Spleen (tissue), 11 donors: Measurements from ENCODE around the gene AKAP10. TPM values are rescaled to one million over a fixed set of nuclear protein-coding genes. Genes with fewer than 3 reads are reported as not detected.

ENCODE experiments used
- DNase-seq: peaks from one replicate; pipeline ENCODE4 v3.0.0-alpha.2; 2020
- H3K27ac ChIP-seq, 8 donors: fragments of 200-600 bp; sonication (generic) in 7 of 8; 1 replicate in 4 of 8; 2 replicates in 4 of 8; pipeline versions ENCODE4 v1.5.0 to v1.8.0; 2016 to 2021; ENCODE audit warnings: inconsistent platforms in 4 of 8, mild to moderate bottlenecking in 4 of 8, moderate library complexity in 1 of 8
- H3K27me3 ChIP-seq, 7 donors: fragments of 200-600 bp; sonication (generic) in 6 of 7; replicated peaks in 1 of 7; 1 replicate in 4 of 7; 2 replicates in 3 of 7; pipeline versions ENCODE4 v1.5.0 to v1.8.0; 2016 to 2021; ENCODE audit warnings: inconsistent platforms in 3 of 7, mild to moderate bottlenecking in 1 of 7
- H3K36me3 ChIP-seq, 6 donors: fragments of 200-600 bp; sonication (generic) in 5 of 6; 1 replicate in 4 of 6; 2 replicates in 2 of 6; pipeline versions ENCODE4 v1.5.0 to v1.8.0; 2016 to 2021; ENCODE audit warnings: inconsistent platforms in 2 of 6
- H3K4me1 ChIP-seq, 6 donors: fragments of 200-600 bp; sonication (generic) in 5 of 6; 1 replicate in 3 of 6; 2 replicates in 3 of 6; pipeline versions ENCODE4 v1.5.0 to v1.8.0; 2016 to 2021; ENCODE audit warnings: inconsistent platforms in 3 of 6
- H3K4me3 ChIP-seq, 8 donors: fragments of 200-600 bp; sonication (generic) in 7 of 8; 1 replicate in 4 of 8; 2 replicates in 4 of 8; pipeline versions ENCODE4 v1.5.0 to v1.8.0; 2016 to 2021; ENCODE audit warnings: inconsistent platforms in 4 of 8, mild to moderate bottlenecking in 4 of 8, moderate library complexity in 2 of 8
- H3K9me3 ChIP-seq, 8 donors: fragments of 200-600 bp; sonication (generic) in 7 of 8; 1 replicate in 4 of 8; 2 replicates in 4 of 8; pipeline versions ENCODE4 v1.5.0 to v1.8.0; 2016 to 2021; ENCODE audit warnings: inconsistent platforms in 4 of 8
- CTCF ChIP-seq, 11 experiments: fragments of 200-600 bp in 7 of 11; fragments of 450-650 bp in 4 of 11; sonication (generic) in 4 of 11; IDR thresholded peaks in 8 of 11; conservative IDR thresholded peaks in 3 of 11; 1 replicate in 7 of 11; 2 replicates in 4 of 11; pipeline versions ENCODE4 v1.4.0 to v1.8.0; 2016 to 2021; ENCODE audit warnings: antibody characterized with exemption in 11 of 11, inconsistent platforms in 4 of 11, mild to moderate bottlenecking in 1 of 11
- POLR2A ChIP-seq, 3 donors: fragments of 450-650 bp; IDR thresholded peaks; one replicate each; pipeline ENCODE4 v1.5.1; 2017; ENCODE audit warnings: antibody characterized with exemption in 3 of 3, mild to moderate bottlenecking in 1 of 3
- POLR2AphosphoS5 ChIP-seq, 3 donors: sonication (generic); formaldehyde crosslinking; IDR thresholded peaks; one replicate each; pipeline ENCODE4 v1.5.1; 2017; ENCODE audit warnings: antibody characterized with exemption in 3 of 3
- WGBS, 5 donors: extraction: QIAGEN DNeasy Blood & Tissue Kit in 3 of 5; methylation state at CpG; one replicate each; pipeline versions ENCODE4 v1.1.5 to v1.1.7; 2013 to 2018; 5-methylcytosine and 5-hydroxymethylcytosine counted together
- intact Hi-C: fragments of 100-400 bp; cut with DNase I; formaldehyde crosslinking; loops from one replicate; pipeline ENCODE4 v1.15.0; 2023; ENCODE audit warnings: low total_unique reads
- polyA plus RNA-seq, 3 donors: library from polyadenylated mRNA; stranded (reverse); fragments of 200-250 nt; gene quantifications; one replicate each; pipeline ENCODE4 v1.2.1, GENCODE V29; 2013
- total RNA-seq, 7 donors: library from RNA; depleted of rRNA in 3 of 7; stranded (reverse); fragments of >200 nt in 3 of 7; fragmentation: NEBNext Ultra II Directional in 4 of 7; extraction: Animal tissue kit (Norgen Biotek cat#: 25700) in 4 of 7; gene quantifications; one replicate each; pipeline versions ENCODE4 v1.1.0 to v1.2.1, GENCODE V29; 2016 to 2021
- donor health status: healthy with polysubstance abuse.
- donor health status: DM: no; HTN: no; CAD: no; lungs with moderate emphysema.
- donor health status: DM: no; HTN: no; CAD: no.
- donor health status: Bipolar disorder and iron deficiency.
- donor health status: healthy.
- donor health status: DM: no; HTN: no; CAD: no.
- donor health status: DM: yes; HTN: yes; CAD: no.

AKAP10 gene
- total and polyA plus RNA-seq, 10 donors: 6.9 to 69.8 (median 53.6) TPM

GRCh38 chr17:19905502-19905901, 72.1 kb downstream of the AKAP10 start:
- Histone ChIP-seq H3K27ac (peak overlapping the region in 4 of 8 donors; percentile 28 to 56 (median 46)), H3K36me3 (peaks cover 0 to 100% (median 88%) of the 10 kb centered on the region in 6 donors), H3K4me1 (peaks cover 0 to 16% (median 2%) of the 10 kb centered on the region in 6 donors), H3K4me3 (no peak overlapping the region), H3K9me3 (no peaks in the 10 kb centered on the region), H3K27me3 (no peaks in the 10 kb centered on the region)
- 48 to 76% (median 66%) methylated on average over 5 of the region's 5 CpGs for WGBS, 5 donors
- DNase-seq: no peak
- intact Hi-C loops: no loop called here
- no peak for TF ChIP-seq CTCF (IDR thresholded peaks at IDR 0.05 in 8 of 11, conservative IDR thresholded peaks at IDR 0.05 in 3 of 11)
- TF ChIP-seq POLR2AphosphoS5 (IDR thresholded peaks at IDR 0.05): peak in 2 of 3 donors; percentile 15 to 43

GRCh38 chr17:19904924-19905323, 72.7 kb downstream of the AKAP10 start:
- Histone ChIP-seq H3K4me3 (no peak overlapping the region), H3K9me3 (no peaks in the 10 kb centered on the region), H3K27me3 (no peaks in the 10 kb centered on the region), H3K27ac (peak overlapping the region in 4 of 8 donors; percentile 28 to 56 (median 46)), H3K4me1 (peaks cover 0 to 16% (median 2%) of the 10 kb centered on the region in 6 donors), H3K36me3 (peaks cover 0 to 100% (median 89%) of the 10 kb centered on the region in 6 donors)
- intact Hi-C loops: no loop called here
- no peak for TF ChIP-seq POLR2A (IDR thresholded peaks at IDR 0.05)
- peak in 2 of 3 donors; percentile 31 to 50 for TF ChIP-seq POLR2AphosphoS5 (IDR thresholded peaks at IDR 0.05)
- DNase-seq: peak; percentile 78
- 81 to 88% (median 85%) methylated on average over 5 of the region's 5 CpGs for WGBS, 5 donors

- H3K27ac ChIP-seq: peak overlapping the region in 2 of 8 donors; percentile 4 to 51
- intact Hi-C loops: no loop called here
- H3K4me3 ChIP-seq: no peak overlapping the region
- H3K4me1 ChIP-seq: peaks cover 0 to 16% (median 2%) of the 10 kb centered on the region in 6 donors
- H3K9me3 ChIP-seq: no peaks in the 10 kb centered on the region
- H3K36me3 ChIP-seq: peaks cover 0 to 100% (median 85%) of the 10 kb centered on the region in 6 donors
- no peaks in the 10 kb centered on the region for H3K27me3 ChIP-seq
- TF ChIP-seq POLR2AphosphoS5 (IDR thresholded peaks at IDR 0.05) (no peak), CTCF (IDR thresholded peaks at IDR 0.05 in 8 of 11, conservative IDR thresholded peaks at IDR 0.05 in 3 of 11) (no peak), POLR2A (IDR thresholded peaks at IDR 0.05) (no peak)
- no peak for DNase-seq
These were observed 73.2 kb downstream of the AKAP10 start for GRCh38 chr17:19904412-19904811.

GRCh38 chr17:19900809-19901208, 76.8 kb downstream of the AKAP10 start:
- intact Hi-C loops: no loop called here
- Histone ChIP-seq H3K27me3 (no peaks in the 10 kb centered on the region), H3K27ac (peak overlapping the region in 1 of 8 donors; percentile 9), H3K9me3 (no peaks in the 10 kb centered on the region), H3K4me1 (peaks cover 0 to 12% (median 2%) of the 10 kb centered on the region in 6 donors), H3K36me3 (peaks cover 0 to 70% (median 49%) of the 10 kb centered on the region in 6 donors), H3K4me3 (no peak overlapping the region)
- WGBS, 5 donors: 92 to 100% (median 100%) methylated on average over 2 of the region's 2 CpGs
- peak; percentile 18 for DNase-seq
- TF ChIP-seq POLR2A (IDR thresholded peaks at IDR 0.05): no peak
- no peak for TF ChIP-seq CTCF (IDR thresholded peaks at IDR 0.05 in 8 of 11, conservative IDR thresholded peaks at IDR 0.05 in 3 of 11)

GRCh38 chr17:19897903-19898302, 79.7 kb downstream of the AKAP10 start:
- no peak overlapping the region for H3K27ac ChIP-seq
- DNase-seq: no peak
- H3K36me3 ChIP-seq: peaks cover 0 to 41% (median 21%) of the 10 kb centered on the region in 6 donors
- H3K27me3 ChIP-seq: no peaks in the 10 kb centered on the region
- no peak overlapping the region for H3K4me3 ChIP-seq
- H3K4me1 ChIP-seq: no peaks in the 10 kb centered on the region
- H3K9me3 ChIP-seq: no peaks in the 10 kb centered on the region
- intact Hi-C loops: no loop called here
- TF ChIP-seq POLR2AphosphoS5 (IDR thresholded peaks at IDR 0.05) (no peak), POLR2A (IDR thresholded peaks at IDR 0.05) (no peak), CTCF (IDR thresholded peaks at IDR 0.05 in 8 of 11, conservative IDR thresholded peaks at IDR 0.05 in 3 of 11) (no peak)
- 62 to 98% (median 93%) methylated on average over 2 of the region's 2 CpGs for WGBS, 5 donors
